ENCODE measurements around the gene RALGAPA2.

The RALGAPA2 gene

GRCh38 chr20:20712474-20713243, at the start of gene RALGAPA2:
Gene RALGAPA2, minus strand, starts transcription at chr20:20712644. Its CDS starts 164 bp downstream, at chr20:20712480.
- DNase-seq, result peak; percentile 91

DNA sequence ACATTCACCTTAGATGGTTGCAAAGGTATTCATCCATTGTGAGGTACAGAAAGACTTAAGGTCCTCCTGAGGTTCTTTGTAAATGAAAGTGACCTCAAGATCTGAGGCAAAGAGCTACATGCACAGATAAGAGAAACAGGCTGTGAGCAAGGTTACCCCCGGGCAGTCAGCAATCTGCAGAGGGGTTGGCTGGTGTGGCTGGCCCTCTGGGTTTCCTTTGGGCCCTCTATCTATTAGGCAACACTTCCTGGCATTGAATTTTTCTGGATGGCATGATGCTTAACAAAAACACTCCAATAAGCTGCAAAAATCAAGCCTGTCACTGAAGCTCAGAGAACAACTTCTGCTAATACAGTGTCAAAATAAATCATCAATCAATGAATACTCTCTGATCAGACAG, 48.9 kb upstream of the RALGAPA2 start:
- no peak for DNase-seq

DNA sequence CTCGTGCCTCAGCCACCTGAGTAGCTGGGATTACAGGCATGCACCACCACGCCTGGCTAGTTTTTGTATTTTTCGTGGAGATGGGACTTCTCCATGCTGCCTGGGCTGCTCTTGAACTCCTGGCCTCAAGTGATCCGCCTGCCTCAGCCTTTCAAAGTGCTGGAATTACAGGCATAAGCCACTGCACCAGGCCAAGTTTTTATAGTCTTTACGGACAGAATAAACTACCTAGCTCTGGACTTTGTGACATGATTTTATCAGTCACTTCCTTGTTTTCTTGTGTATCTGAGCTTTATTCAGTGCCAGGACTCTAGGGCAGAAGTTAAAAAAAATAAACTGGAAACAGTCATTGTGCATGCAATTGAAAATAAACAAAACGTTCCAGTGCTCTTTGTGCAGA, 46.7 kb upstream of the RALGAPA2 start:
- DNase-seq, result no peak

- DNase-seq, result no peak
Measured at GRCh38 chr20:20755674-20756319, 43.4 kb upstream of the RALGAPA2 start.

DNA sequence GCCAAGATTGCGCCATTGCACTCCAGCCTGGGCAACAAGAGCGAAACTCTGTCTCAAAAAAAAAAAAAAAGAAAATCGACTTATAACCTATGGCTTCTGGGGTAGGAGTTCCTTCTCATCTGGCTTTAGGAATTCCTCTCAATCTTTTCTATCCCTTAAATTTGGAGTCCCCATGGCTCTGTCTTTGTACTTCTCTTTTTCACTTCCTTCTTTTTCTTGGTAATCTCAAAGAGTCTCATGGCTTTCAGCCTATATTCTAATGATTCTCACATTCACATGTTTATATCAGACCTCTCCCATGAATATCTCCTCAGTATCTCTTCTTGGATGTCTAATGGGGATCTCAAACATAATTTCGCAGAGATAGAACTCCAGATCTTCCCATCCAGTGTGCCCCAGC, 42.8 kb upstream of the RALGAPA2 start:
- no peak for DNase-seq

- no peak for DNase-seq
Measured at GRCh38 chr20:20754714-20755113, 42.3 kb upstream of the RALGAPA2 start.

GRCh38 chr20:20752712-20753111, 40.3 kb upstream of the RALGAPA2 start:
- no peak for DNase-seq

- no peak for DNase-seq
Measured at GRCh38 chr20:20747298-20747697, 34.9 kb upstream of the RALGAPA2 start.

DNA sequence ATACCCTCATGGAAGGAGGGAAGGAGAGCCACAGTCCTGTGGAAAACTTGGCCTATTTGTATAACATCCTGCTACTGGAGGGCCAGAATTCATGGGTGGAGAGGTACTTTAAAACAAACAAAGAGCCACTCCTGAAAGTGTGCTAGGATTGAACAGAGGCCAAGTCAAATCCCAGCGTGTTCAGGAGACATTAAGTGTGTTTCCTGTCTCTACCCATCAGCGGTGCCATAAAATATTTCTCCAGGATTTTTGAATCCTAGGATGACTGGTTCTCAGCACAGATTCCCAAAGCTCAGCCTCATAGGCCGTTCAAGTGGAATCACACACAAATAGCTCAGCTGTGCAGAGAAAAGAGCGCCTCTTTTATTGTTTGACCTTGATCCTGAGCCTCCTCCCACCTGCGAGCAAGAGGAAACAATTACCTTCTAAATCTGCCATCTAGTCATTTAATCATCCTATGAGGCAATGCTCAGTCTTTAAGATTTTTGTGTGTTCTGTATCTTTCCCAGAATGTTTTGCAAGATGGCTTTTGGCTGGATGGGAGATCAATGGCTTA, 31.8 kb upstream of the RALGAPA2 start:
- no peak for DNase-seq

DNA sequence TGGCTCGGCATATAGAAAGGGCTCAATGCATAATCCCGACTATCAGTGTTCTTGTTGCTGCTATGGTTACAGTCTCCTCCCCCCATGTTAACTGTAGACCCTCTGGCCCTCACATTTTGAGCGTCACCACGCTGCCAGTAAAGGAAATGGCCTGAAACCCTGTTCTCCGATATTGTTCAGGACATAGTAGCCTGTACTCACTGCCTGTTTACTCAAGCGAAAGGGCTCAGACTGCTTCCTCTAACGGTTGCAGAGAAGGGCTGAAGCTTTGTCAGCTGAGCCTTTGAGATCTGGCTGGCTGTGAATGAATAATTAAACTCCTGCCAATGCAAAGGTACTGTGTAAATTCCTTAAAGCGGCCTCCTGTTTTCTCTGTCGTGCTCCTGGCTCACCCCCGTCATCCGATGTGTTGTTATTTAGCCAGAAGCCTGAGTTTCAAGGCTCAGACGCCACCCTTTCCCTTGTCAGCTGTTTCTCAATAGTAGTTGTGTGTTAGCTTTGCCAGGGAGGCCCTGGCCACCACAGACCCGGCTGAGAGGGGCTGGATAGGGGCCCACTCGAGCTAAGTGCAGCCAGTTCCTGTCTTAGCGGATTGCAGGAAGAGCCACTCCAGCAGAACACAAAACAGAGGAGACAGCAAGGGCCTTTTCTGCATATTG, 31.2 kb upstream of the RALGAPA2 start:
- no peak for DNase-seq

DNA sequence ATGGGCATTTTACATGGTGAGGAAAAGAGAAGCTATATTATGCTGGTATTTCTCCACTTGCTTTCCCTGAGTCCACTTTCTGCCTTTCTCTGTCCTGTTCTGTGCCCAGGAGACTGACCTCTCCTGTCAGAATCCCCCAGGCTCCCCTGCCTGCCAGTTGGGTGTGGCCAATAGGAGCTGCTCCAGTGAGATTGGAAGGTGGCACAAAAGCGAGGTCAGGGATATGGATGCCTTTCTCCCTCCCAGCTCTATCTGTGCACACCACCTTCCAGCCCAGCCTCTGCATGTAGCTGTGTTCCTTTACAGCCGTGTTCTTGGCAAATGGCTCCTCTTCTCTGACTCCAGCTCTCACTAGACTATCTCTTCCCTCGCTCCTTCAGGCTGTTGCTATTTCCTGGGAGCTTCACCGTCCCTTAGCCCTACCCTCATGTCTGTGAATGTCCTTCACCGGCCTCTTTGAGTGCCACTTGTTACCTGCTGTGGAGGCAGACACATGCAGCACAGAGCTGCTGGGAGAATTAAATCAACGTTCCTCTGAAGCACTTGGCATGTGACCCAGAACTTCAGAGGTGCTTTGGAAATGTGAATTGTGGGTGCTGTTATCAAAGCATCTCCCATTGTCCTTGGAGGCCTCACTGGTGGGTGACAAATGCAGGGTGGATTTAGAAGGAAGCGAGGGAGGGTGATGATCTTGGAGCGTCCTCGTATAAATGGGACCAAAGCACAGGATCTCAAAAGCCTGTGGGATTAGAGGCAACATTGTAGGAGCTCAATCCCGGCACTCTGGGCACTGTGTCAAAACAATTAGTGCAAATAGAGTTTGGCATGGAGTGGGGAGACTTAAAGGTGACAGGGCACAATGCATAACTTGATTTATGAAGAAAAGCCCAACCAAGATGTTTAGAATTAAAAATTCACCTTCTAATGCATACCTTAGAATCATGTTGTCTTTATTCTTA, 28.9 kb upstream of the RALGAPA2 start:
- DNase-seq, result no peak

DNA sequence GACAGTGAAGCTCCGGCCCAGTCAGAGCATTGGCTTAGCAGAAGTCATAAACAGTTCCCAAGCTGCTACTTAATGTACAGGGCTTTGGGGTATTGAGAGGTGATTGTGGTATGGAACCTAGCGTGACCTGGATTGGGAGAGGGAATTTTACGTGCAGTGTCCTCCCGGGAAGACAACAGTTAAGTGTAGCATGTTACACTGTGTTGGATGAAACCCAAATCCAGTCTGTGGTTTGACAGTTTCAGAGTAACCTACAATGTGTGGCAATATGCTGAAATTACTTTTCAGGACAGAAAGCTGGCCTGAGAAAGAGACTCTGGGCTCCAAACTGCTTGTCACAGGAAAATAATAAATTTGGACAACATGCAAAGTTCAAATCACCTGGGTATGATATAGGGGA, 28.1 kb upstream of the RALGAPA2 start:
- DNase-seq, result no peak

- DNase-seq, result peak; percentile 29
Measured at GRCh38 chr20:20737158-20737557, 24.7 kb upstream of the RALGAPA2 start.

GRCh38 chr20:20736303-20736702, 23.9 kb upstream of the RALGAPA2 start:
- DNase-seq, result no peak

- DNase-seq, result no peak
Measured at GRCh38 chr20:20734475-20734948, 22.1 kb upstream of the RALGAPA2 start.

DNA sequence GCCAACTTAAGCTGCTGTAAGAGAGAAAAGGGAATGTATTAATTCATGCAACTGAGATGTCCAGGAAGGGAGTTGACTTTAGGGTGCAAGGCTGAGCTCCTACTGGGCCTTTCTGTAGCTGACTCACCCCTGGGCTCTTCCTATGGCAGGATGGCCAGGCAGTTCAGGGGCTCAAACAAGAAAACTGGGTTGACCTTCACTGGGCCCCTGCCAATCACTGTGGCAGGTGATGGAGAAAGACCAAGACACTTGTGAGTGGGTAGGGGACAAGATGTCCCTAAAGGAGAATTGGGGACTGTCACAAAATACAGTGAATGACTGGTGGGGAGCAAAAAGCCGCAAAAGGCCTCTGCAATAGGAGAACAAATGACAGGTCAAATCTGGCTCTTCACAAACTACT, 21.5 kb upstream of the RALGAPA2 start:
- no peak for DNase-seq

DNA sequence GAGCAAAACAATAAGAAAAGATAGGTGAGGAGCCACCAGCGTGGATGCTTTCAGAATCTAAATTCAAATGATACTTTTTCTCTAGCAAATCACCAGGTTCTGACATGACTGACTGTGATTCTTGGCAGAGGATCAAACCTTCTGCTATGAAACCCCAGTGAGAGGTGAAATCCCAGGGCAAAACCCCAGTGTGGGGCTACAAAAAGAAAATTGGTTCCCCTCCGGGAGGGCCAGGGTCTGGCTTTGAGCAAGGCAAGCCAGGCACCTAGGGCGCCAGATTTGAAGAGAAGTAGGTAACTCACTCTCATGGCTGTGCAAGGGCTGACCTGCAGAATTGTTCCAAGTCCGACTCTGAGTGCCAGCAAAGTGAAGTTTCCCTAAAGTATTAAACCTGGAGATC, 20.2 kb upstream of the RALGAPA2 start:
- no peak for DNase-seq

DNA sequence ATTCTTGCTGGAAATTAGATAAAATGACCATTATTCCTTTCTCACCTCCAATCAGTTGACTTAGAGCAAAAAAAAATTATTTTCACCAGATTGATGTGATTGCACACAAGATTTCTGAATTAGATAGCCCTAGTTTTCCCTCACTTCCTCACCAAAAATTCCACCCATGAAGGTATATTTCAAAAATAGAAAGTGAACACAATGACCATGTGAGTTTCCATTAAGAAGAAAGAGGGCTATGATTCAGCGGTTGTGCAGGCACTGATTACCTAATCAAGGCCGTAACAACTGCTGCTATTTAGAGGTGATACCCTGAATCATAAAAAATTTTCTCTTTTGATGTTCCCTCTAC, 19.5 kb upstream of the RALGAPA2 start:
- DNase-seq, result no peak

DNA sequence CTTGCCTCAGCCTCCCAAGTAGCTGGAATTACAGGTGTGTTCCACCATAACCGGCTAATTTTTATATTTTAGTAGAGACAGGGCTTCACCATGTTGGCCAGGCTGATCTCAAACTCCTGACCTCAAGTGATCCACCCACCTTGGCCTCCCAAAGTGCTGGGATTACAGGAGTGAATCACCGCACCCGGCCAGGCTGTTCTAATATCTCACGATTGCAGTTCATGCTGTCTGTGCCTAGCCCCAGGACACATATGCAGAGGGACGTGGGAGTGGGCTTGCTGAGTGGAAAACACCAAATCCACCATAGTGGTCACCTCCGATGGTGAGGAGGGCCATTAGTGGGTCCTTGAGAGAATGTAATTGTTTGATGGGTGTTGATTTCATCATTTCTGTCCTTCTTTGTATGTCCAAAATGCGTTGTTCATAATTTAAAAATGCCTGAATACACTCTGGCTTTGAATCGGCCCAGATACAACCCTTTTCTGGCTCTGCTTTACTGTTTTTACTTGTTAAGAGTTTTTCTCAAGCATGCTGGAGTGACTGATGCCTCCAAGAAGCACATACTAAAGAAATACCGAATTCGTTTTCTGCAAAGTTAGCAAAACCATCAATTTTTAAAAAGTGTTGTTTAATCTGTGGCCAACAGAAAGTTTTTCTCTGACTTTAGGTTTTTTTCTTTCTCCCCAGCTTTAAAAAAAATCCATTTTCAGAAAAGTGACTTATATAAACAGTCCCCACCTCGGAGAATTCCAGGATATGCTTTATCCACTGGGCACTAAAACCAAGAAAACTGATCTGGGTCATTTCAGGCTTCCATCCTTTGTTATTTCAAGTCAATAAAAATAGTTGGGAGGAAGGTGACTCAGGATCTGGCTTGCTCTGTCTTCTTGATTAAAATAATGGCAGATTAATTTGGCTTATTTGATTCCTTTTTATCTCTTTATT, 18.8 kb upstream of the RALGAPA2 start:
- no peak for DNase-seq

GRCh38 chr20:20729563-20729962, 17.1 kb upstream of the RALGAPA2 start:
- no peak for DNase-seq

DNA sequence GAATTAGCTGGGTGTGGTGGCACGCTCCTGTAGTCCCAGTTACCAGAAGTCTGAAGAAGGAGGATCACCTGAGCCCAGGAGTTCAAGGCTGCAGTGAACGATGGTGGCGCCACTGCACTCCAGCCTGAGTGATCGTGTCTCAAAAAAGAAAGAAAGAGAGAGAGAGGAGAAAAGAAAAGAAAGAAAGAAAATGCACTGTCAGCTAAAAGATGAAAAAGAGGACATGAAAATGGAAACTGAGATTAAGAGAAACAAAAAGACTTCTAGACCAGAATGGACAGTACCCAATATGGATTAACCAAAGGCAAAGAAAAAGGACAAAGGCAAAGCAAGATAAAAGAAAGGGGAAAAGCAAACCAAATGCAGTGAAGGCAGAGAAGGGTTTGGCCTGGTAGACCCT, 9.0 kb upstream of the RALGAPA2 start:
- no peak for DNase-seq
